ENCODE measurements around the gene CXCR3. TPM values are rescaled to one million over a fixed set of nuclear protein-coding genes. Genes with fewer than 3 reads are reported as not detected.
"Not testable (repeated sequence)": the region's sequence is repeated elsewhere in the genome, so short reads cannot be mapped to it uniquely, and the experiment has no call there.

CXCR3 gene
- total RNA-seq, 1 donor from 2014 or later: not detected

DNA sequence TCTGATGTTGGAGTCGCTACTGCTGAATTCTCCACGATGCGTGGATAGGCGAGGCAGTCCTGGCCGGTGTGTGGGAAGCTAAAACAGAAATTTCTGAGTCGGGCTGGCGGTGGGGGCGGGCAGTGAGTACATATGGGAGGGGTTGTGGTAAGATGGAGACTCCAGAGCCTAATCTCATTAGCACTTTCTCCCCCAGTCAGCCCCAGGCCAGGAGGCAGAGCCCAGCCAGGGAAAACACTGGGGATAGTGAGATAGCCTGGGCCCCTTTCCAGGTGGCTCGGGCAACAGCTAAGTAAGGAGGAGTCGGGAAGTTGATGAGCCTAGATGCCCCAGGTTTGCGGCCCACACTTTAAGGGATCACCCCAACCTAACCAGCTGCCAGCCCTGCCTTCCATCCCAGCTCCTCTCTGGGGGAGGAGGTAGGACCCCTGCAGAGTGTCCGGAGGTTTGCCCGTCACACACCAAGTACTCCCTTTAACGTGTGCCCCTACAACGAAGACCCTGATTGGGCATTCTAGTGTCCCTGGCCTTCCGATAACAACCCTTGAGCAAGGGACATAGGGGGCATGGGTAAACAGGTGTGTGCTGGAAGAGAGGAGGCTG is 46.7 kb upstream of the CXCR3 start:
- no peaks in the 10 kb centered on the region for H3K36me3 Mint-ChIP-seq (ENCODE audit: insufficient read depth)
- H3K9me3 Mint-ChIP-seq (ENCODE audit: low read depth): peaks cover 6% of the 10 kb centered on the region
- no peaks in the 10 kb centered on the region for H3K27me3 Mint-ChIP-seq
- no peak overlapping the region for H3K4me3 Mint-ChIP-seq (ENCODE audit: low read depth)
- no peak for DNase-seq (ENCODE audit: low spot score, unreplicated experiment)
- no peaks in the 10 kb centered on the region for H3K4me1 Mint-ChIP-seq (ENCODE audit: low read depth)
- TF ChIP-seq, protein P1, sequence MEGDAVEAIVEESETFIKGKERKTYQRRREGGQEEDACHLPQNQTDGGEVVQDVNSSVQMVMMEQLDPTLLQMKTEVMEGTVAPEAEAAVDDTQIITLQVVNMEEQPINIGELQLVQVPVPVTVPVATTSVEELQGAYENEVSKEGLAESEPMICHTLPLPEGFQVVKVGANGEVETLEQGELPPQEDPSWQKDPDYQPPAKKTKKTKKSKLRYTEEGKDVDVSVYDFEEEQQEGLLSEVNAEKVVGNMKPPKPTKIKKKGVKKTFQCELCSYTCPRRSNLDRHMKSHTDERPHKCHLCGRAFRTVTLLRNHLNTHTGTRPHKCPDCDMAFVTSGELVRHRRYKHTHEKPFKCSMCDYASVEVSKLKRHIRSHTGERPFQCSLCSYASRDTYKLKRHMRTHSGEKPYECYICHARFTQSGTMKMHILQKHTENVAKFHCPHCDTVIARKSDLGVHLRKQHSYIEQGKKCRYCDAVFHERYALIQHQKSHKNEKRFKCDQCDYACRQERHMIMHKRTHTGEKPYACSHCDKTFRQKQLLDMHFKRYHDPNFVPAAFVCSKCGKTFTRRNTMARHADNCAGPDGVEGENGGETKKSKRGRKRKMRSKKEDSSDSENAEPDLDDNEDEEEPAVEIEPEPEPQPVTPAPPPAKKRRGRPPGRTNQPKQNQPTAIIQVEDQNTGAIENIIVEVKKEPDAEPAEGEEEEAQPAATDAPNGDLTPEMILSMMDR (IDR thresholded peaks at IDR 0.05; ENCODE audit: unreplicated experiment): no peak
- H3K27ac Mint-ChIP-seq: no peak overlapping the region

- TF ChIP-seq, protein P1 (IDR thresholded peaks at IDR 0.05; ENCODE audit: unreplicated experiment): peak; percentile 47
- not testable (repeated sequence) for H3K27ac Mint-ChIP-seq; H3K4me1 Mint-ChIP-seq (ENCODE audit: low read depth); H3K27me3 Mint-ChIP-seq; DNase-seq (ENCODE audit: low spot score, unreplicated experiment); H3K4me3 Mint-ChIP-seq (ENCODE audit: low read depth); H3K9me3 Mint-ChIP-seq (ENCODE audit: low read depth); H3K36me3 Mint-ChIP-seq (ENCODE audit: insufficient read depth)
Measured at GRCh38 chrX:71664202-71664601, 45.9 kb upstream of the CXCR3 start.

DNA sequence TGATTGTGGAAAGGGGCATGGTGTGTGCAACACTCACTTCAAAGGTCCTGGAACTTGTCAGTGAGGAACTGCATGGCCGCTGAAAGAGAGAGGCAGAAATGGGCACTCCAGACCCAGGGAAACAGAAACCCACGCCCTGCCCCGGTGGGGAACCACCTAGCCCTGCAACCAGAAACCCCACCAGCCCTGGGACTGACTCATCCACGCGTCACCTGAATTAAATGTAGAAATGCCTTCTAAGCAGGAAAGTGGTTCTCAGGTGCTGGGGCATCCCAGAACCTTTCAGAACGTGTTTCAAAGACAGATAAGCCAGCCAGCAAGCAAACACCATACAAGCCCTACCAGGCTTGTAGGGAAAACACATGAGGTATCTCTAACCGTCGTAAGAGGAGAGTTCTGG is 44.9 kb upstream of the CXCR3 start:
- H3K36me3 Mint-ChIP-seq (ENCODE audit: insufficient read depth); H3K27ac Mint-ChIP-seq; DNase-seq (ENCODE audit: low spot score, unreplicated experiment); H3K4me3 Mint-ChIP-seq (ENCODE audit: low read depth); H3K9me3 Mint-ChIP-seq (ENCODE audit: low read depth); H3K27me3 Mint-ChIP-seq; H3K4me1 Mint-ChIP-seq (ENCODE audit: low read depth): not testable (repeated sequence)

- not testable (repeated sequence) for H3K27me3 Mint-ChIP-seq; DNase-seq (ENCODE audit: low spot score, unreplicated experiment); H3K27ac Mint-ChIP-seq; H3K36me3 Mint-ChIP-seq (ENCODE audit: insufficient read depth); H3K9me3 Mint-ChIP-seq (ENCODE audit: low read depth); H3K4me3 Mint-ChIP-seq (ENCODE audit: low read depth); H3K4me1 Mint-ChIP-seq (ENCODE audit: low read depth)
Measured at GRCh38 chrX:71662654-71663053, 44.3 kb upstream of the CXCR3 start.

GRCh38 chrX:71661919-71662318 is 43.6 kb upstream of the CXCR3 start:
- Mint-ChIP-seq H3K27me3 (no peaks in the 10 kb centered on the region), H3K4me3 (ENCODE audit: low read depth) (no peak overlapping the region), H3K4me1 (ENCODE audit: low read depth) (no peaks in the 10 kb centered on the region), H3K27ac (no peak overlapping the region), H3K36me3 (ENCODE audit: insufficient read depth) (no peaks in the 10 kb centered on the region), H3K9me3 (ENCODE audit: low read depth) (peaks cover 6% of the 10 kb centered on the region)
- no peak for DNase-seq (ENCODE audit: low spot score, unreplicated experiment)
- TF ChIP-seq, protein P1 (IDR thresholded peaks at IDR 0.05; ENCODE audit: unreplicated experiment): no peak

DNA sequence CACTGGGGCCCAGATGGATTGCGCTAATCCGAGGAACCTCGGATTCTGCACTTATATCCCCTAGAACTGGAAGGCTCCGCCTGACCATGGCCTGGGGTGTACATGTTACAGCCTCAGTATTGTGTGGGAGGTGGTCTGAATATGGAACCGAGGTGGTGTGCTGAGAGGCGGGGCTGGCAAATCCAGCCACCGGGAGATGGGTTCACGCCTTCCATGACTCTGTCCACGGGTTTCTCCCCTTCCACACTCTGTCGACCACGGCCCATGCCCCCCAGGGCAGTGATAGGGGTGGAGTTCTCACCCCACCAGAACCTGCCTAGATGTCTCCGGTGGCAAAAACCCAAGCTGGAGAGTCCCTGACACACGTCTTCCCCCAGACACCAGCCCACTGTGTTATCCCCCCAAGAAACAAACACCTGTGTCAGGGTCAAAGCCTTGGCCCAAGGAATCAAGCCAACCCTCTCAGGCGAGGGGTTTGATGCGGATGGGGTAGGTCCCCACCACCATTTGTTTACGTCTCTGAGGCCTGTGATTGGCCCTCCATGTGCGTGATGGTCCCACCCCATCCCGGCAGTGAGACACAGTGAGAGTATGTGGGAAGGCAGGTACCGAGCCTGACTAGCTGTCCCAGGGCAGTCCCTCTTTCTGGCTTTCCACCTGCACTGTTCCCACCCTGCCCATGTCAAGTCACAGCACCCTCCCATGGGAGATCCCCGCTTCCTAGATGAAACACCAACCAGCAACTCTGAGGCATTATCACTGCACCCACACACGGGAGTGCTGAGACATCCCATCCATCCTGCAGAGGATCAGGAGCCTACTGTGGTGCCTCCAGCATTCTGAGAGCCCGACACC is 42.5 kb upstream of the CXCR3 start:
- peaks cover 11% of the 10 kb centered on the region for H3K9me3 Mint-ChIP-seq (ENCODE audit: low read depth)
- no peak for DNase-seq (ENCODE audit: low spot score, unreplicated experiment)
- no peak overlapping the region for H3K27ac Mint-ChIP-seq
- H3K4me3 Mint-ChIP-seq (ENCODE audit: low read depth): no peak overlapping the region
- H3K36me3 Mint-ChIP-seq (ENCODE audit: insufficient read depth): peaks cover 2% of the 10 kb centered on the region
- TF ChIP-seq, protein P1 (IDR thresholded peaks at IDR 0.05; ENCODE audit: unreplicated experiment): no peak
- H3K27me3 Mint-ChIP-seq: no peaks in the 10 kb centered on the region
- no peaks in the 10 kb centered on the region for H3K4me1 Mint-ChIP-seq (ENCODE audit: low read depth)
